ENCODE measurements around the gene SNAP29.
"Not testable (repeated sequence)": the region's sequence is repeated elsewhere in the genome, so short reads cannot be mapped to it uniquely, and the experiment has no call there.

The SNAP29 gene

GRCh38 chr22:20928573-20928967, 69.8 kb downstream of the SNAP29 start:
- H3K4me3 ChIP-seq (ENCODE audit: low read length) = no peak overlapping the region
- peaks cover 5% of the 10 kb centered on the region for H3K36me3 ChIP-seq (ENCODE audit: insufficient read depth, low read length)
- no peaks in the 10 kb centered on the region for H3K27me3 ChIP-seq (ENCODE audit: control insufficient read depth, insufficient read depth, low read length)
- H3K9ac ChIP-seq (ENCODE audit: low read depth, low read length) = no peak overlapping the region
- no peaks in the 10 kb centered on the region for H3K9me3 ChIP-seq (replicated peaks; ENCODE audit: low read length)
- H3K4me2 ChIP-seq (ENCODE audit: low read length) = no peak overlapping the region
- H3K4me1 ChIP-seq (ENCODE audit: control insufficient read depth, insufficient read depth, low read length) = no peaks in the 10 kb centered on the region

GRCh38 chr22:20930004-20930403, 71.2 kb downstream of the SNAP29 start:
- no peak overlapping the region for H3K4me3 ChIP-seq (ENCODE audit: low read length)
- no peaks in the 10 kb centered on the region for H3K4me1 ChIP-seq (ENCODE audit: control insufficient read depth, insufficient read depth, low read length)
- peaks cover 14% of the 10 kb centered on the region for H3K36me3 ChIP-seq (ENCODE audit: insufficient read depth, low read length)

GRCh38 chr22:20930435-20930834, 71.6 kb downstream of the SNAP29 start:
- H3K4me2 ChIP-seq (ENCODE audit: low read length); H3K27me3 ChIP-seq (ENCODE audit: control insufficient read depth, insufficient read depth, low read length); H3K9me3 ChIP-seq (replicated peaks; ENCODE audit: low read length); H3K9ac ChIP-seq (ENCODE audit: low read depth, low read length); H3K4me1 ChIP-seq (ENCODE audit: control insufficient read depth, insufficient read depth, low read length); H3K4me3 ChIP-seq (ENCODE audit: low read length): not testable (repeated sequence)
- H3K36me3 ChIP-seq (ENCODE audit: insufficient read depth, low read length) = peaks cover 13% of the 10 kb centered on the region

More at GRCh38 chr22:20930004-20930403, 71.2 kb downstream of the SNAP29 start:
- Histone ChIP-seq H3K4me2 (ENCODE audit: low read length) (no peak overlapping the region), H3K9ac (ENCODE audit: low read depth, low read length) (no peak overlapping the region), H3K27me3 (ENCODE audit: control insufficient read depth, insufficient read depth, low read length) (no peaks in the 10 kb centered on the region), H3K9me3 (replicated peaks; ENCODE audit: low read length) (no peaks in the 10 kb centered on the region)

- Histone ChIP-seq H3K9me3 (replicated peaks; ENCODE audit: low read length) (no peaks in the 10 kb centered on the region), H3K4me2 (ENCODE audit: low read length) (no peak overlapping the region), H3K9ac (ENCODE audit: low read depth, low read length) (no peak overlapping the region), H3K4me1 (ENCODE audit: control insufficient read depth, insufficient read depth, low read length) (no peaks in the 10 kb centered on the region), H3K4me3 (ENCODE audit: low read length) (no peak overlapping the region), H3K27me3 (ENCODE audit: control insufficient read depth, insufficient read depth, low read length) (no peaks in the 10 kb centered on the region), H3K36me3 (ENCODE audit: insufficient read depth, low read length) (peaks cover 9% of the 10 kb centered on the region)
These were observed 72.4 kb downstream of the SNAP29 start for GRCh38 chr22:20931126-20931654.

- H3K9me3 ChIP-seq (replicated peaks; ENCODE audit: low read length) = no peaks in the 10 kb centered on the region
- H3K9ac ChIP-seq (ENCODE audit: low read depth, low read length) = no peak overlapping the region
- peaks cover 4% of the 10 kb centered on the region for H3K4me1 ChIP-seq (ENCODE audit: control insufficient read depth, insufficient read depth, low read length)
- no peaks in the 10 kb centered on the region for H3K27me3 ChIP-seq (ENCODE audit: control insufficient read depth, insufficient read depth, low read length)
- peaks cover 9% of the 10 kb centered on the region for H3K36me3 ChIP-seq (ENCODE audit: insufficient read depth, low read length)
- no peak overlapping the region for H3K4me2 ChIP-seq (ENCODE audit: low read length)
- no peak overlapping the region for H3K4me3 ChIP-seq (ENCODE audit: low read length)
These were observed 75.1 kb downstream of the SNAP29 start for GRCh38 chr22:20933910-20934309.

GRCh38 chr22:20935049-20935448, 76.2 kb downstream of the SNAP29 start:
- not testable (repeated sequence) for H3K4me3 ChIP-seq (ENCODE audit: low read length); H3K9me3 ChIP-seq (replicated peaks; ENCODE audit: low read length); H3K27me3 ChIP-seq (ENCODE audit: control insufficient read depth, insufficient read depth, low read length); H3K4me2 ChIP-seq (ENCODE audit: low read length); H3K36me3 ChIP-seq (ENCODE audit: insufficient read depth, low read length); H3K9ac ChIP-seq (ENCODE audit: low read depth, low read length); H3K4me1 ChIP-seq (ENCODE audit: control insufficient read depth, insufficient read depth, low read length)

- H3K9ac ChIP-seq (ENCODE audit: low read depth, low read length); H3K4me2 ChIP-seq (ENCODE audit: low read length); H3K9me3 ChIP-seq (replicated peaks; ENCODE audit: low read length); H3K27me3 ChIP-seq (ENCODE audit: control insufficient read depth, insufficient read depth, low read length); H3K4me1 ChIP-seq (ENCODE audit: control insufficient read depth, insufficient read depth, low read length); H3K4me3 ChIP-seq (ENCODE audit: low read length); H3K36me3 ChIP-seq (ENCODE audit: insufficient read depth, low read length): not testable (repeated sequence)
These were observed 77.2 kb downstream of the SNAP29 start for GRCh38 chr22:20935780-20936539.

- H3K27me3 ChIP-seq (ENCODE audit: control insufficient read depth, insufficient read depth, low read length) = no peaks in the 10 kb centered on the region
These were observed 78.4 kb downstream of the SNAP29 start for GRCh38 chr22:20937031-20937793.

GRCh38 chr22:20937794-20938671, 79.2 kb downstream of the SNAP29 start:
- H3K9me3 ChIP-seq (replicated peaks; ENCODE audit: low read length) = no peaks in the 10 kb centered on the region
- H3K9ac ChIP-seq (ENCODE audit: low read depth, low read length) = no peak overlapping the region
- no peak overlapping the region for H3K4me3 ChIP-seq (ENCODE audit: low read length)
- H3K27me3 ChIP-seq (ENCODE audit: control insufficient read depth, insufficient read depth, low read length) = no peaks in the 10 kb centered on the region
- peaks cover 9% of the 10 kb centered on the region for H3K36me3 ChIP-seq (ENCODE audit: insufficient read depth, low read length)
- no peak overlapping the region for H3K4me2 ChIP-seq (ENCODE audit: low read length)
- H3K4me1 ChIP-seq (ENCODE audit: control insufficient read depth, insufficient read depth, low read length) = peaks cover 4% of the 10 kb centered on the region

More at GRCh38 chr22:20937031-20937793, 78.4 kb downstream of the SNAP29 start:
- no peak overlapping the region for H3K9ac ChIP-seq (ENCODE audit: low read depth, low read length)
- H3K4me2 ChIP-seq (ENCODE audit: low read length) = no peak overlapping the region
- H3K4me1 ChIP-seq (ENCODE audit: control insufficient read depth, insufficient read depth, low read length) = peaks cover 4% of the 10 kb centered on the region
- H3K9me3 ChIP-seq (replicated peaks; ENCODE audit: low read length) = no peaks in the 10 kb centered on the region
- H3K36me3 ChIP-seq (ENCODE audit: insufficient read depth, low read length) = peaks cover 9% of the 10 kb centered on the region
- no peak overlapping the region for H3K4me3 ChIP-seq (ENCODE audit: low read length)

GRCh38 chr22:20939457-20940185, 80.8 kb downstream of the SNAP29 start:
- not testable (repeated sequence) for H3K27me3 ChIP-seq (ENCODE audit: control insufficient read depth, insufficient read depth, low read length); H3K4me1 ChIP-seq (ENCODE audit: control insufficient read depth, insufficient read depth, low read length); H3K4me2 ChIP-seq (ENCODE audit: low read length); H3K36me3 ChIP-seq (ENCODE audit: insufficient read depth, low read length); H3K9ac ChIP-seq (ENCODE audit: low read depth, low read length); H3K9me3 ChIP-seq (replicated peaks; ENCODE audit: low read length); H3K4me3 ChIP-seq (ENCODE audit: low read length)

Measured in skeletal muscle satellite cell (primary cell).